IMR-90 (cell line): ENCODE results near the gene PSORS1C2. TPM values are rescaled to one million over a fixed set of nuclear protein-coding genes. Genes with fewer than 3 reads are reported as not detected.

Source experiments
- ATAC-seq: fragments of 200-7000 bp; cut with Tn5 transposase; 2 replicates; pipeline ENCODE4 v1.9.1; 2020; ENCODE audit warnings: low read depth, mild to moderate bottlenecking, moderate library complexity
- BruUV-seq: library from RNA; stranded (reverse); fragments of 400-500 nt; replicated peaks from 2 replicates; lab custom pipeline; 2021; lab: Mats Ljungman, UMichigan
- CTCF ChIA-PET: fragments of 300-600 bp; formaldehyde crosslinking; extraction: SDS; loops from one replicate; lab custom pipeline; 2021; ENCODE audit warnings: antibody characterized with exemption; lab: Yijun Ruan, JAX
- POLR2A ChIA-PET: fragments of 300-600 bp; sonication (Branson Sonifier 250); formaldehyde crosslinking; loops from one replicate; lab custom pipeline; 2022; ENCODE audit warnings: antibody characterized with exemption; ENCODE audit not compliant: unreplicated experiment; lab: Charles Lee
- DNase-seq: peaks from one replicate; pipeline ENCODE4 v3.0.0; 2013
- H2AFZ ChIP-seq: replicated peaks from 2 replicates; pipeline ENCODE3; 2013; ENCODE audit warnings: low read length, mild to moderate bottlenecking; ENCODE audit not compliant: poor library complexity
- H2AK5ac ChIP-seq: 2 replicates; pipeline ENCODE4 v1.6.1; 2013; ENCODE audit warnings: low read depth, low read length, inconsistent platforms
- H2AK9ac ChIP-seq: replicated peaks from 2 replicates; pipeline ENCODE3; 2013; ENCODE audit warnings: mild to moderate bottlenecking, low read depth, low read length, moderate library complexity; ENCODE audit not compliant: poor library complexity
- H2BK120ac ChIP-seq: 2 replicates; pipeline ENCODE4 v1.6.1; 2013; ENCODE audit warnings: low read depth, low read length, inconsistent platforms
- H2BK15ac ChIP-seq: 3 replicates; pipeline ENCODE4 v1.6.1; 2013; ENCODE audit warnings: low read depth, low read length, inconsistent platforms
- H2BK20ac ChIP-seq: 2 replicates; pipeline ENCODE4 v1.6.1; 2013; ENCODE audit warnings: low read depth, mild to moderate bottlenecking, inconsistent platforms, low read length, moderate library complexity
- H2BK5ac ChIP-seq: 2 replicates; pipeline ENCODE4 v1.6.1; 2013; ENCODE audit warnings: mild to moderate bottlenecking, low read depth, low read length, inconsistent platforms; ENCODE audit not compliant: poor library complexity, severe bottlenecking
- H3K14ac ChIP-seq: replicated peaks from 2 replicates; pipeline ENCODE4 v1.6.1; 2013; ENCODE audit warnings: low read depth, low read length, inconsistent platforms
- H3K18ac ChIP-seq: 2 replicates; pipeline ENCODE4 v1.6.1; 2013; ENCODE audit warnings: low read depth, low read length, control low read depth
- H3K23ac ChIP-seq: 2 replicates; pipeline ENCODE4 v1.6.1; 2013; ENCODE audit warnings: low read depth, low read length, inconsistent platforms
- H3K27ac ChIP-seq: 2 replicates; pipeline ENCODE4 v1.5.1; 2013; ENCODE audit warnings: mild to moderate bottlenecking, control low read depth, low read length; ENCODE audit not compliant: insufficient read depth
- H3K27me3 ChIP-seq: 2 replicates; pipeline ENCODE4 v1.6.1; 2013; ENCODE audit warnings: low read length; ENCODE audit not compliant: control insufficient read depth, insufficient read depth
- H3K36me3 ChIP-seq: 2 replicates; pipeline ENCODE4 v1.6.1; 2013; ENCODE audit warnings: low read length, mixed read lengths; ENCODE audit not compliant: control insufficient read depth, insufficient read depth
- H3K4ac ChIP-seq: 2 replicates; pipeline ENCODE4 v1.6.1; 2013; ENCODE audit warnings: low read depth, low read length, inconsistent platforms
- H3K4me1 ChIP-seq: 2 replicates; pipeline ENCODE4 v1.6.1; 2013; ENCODE audit warnings: low read length, mixed read lengths; ENCODE audit not compliant: control insufficient read depth, insufficient read depth
- H3K4me2 ChIP-seq: 2 replicates; pipeline ENCODE4 v1.6.1; 2013; ENCODE audit warnings: low read depth, mild to moderate bottlenecking, control low read depth, low read length, moderate library complexity
- H3K4me3 ChIP-seq: 2 replicates; pipeline ENCODE4 v1.5.1; 2013; ENCODE audit warnings: low read depth, mild to moderate bottlenecking, control low read depth, low read length, moderate library complexity; ENCODE audit not compliant: insufficient read depth
- H3K56ac ChIP-seq: 2 replicates; pipeline ENCODE4 v1.6.1; 2013; ENCODE audit warnings: low read length, inconsistent platforms; ENCODE audit not compliant: insufficient read depth; ENCODE audit errors: extremely low read depth
- H3K79me1 ChIP-seq, 2 experiments: 2 replicates each; pipeline ENCODE4 v1.6.1; 2013; ENCODE audit warnings: low read length in 2 of 2, inconsistent platforms in 1 of 2, low read depth in 1 of 2
- H3K9ac ChIP-seq: 2 replicates; pipeline ENCODE4 v1.6.1; 2013; ENCODE audit warnings: low read depth, low read length, control low read depth
- H3K9me1 ChIP-seq: 2 replicates; pipeline ENCODE4 v1.6.1; 2013; ENCODE audit warnings: low read length, inconsistent platforms; ENCODE audit not compliant: insufficient read depth
- H3K9me3 ChIP-seq: 2 replicates; pipeline ENCODE4 v1.6.1; 2013; ENCODE audit warnings: low read length; ENCODE audit not compliant: control insufficient read depth, insufficient read depth
- H4K20me1 ChIP-seq: 2 replicates; pipeline ENCODE4 v1.6.1; 2013; ENCODE audit warnings: low read length, inconsistent platforms; ENCODE audit not compliant: insufficient read depth
- H4K5ac ChIP-seq: 2 replicates; pipeline ENCODE4 v1.6.1; 2013; ENCODE audit warnings: mild to moderate bottlenecking, low read depth, low read length, control low read depth
- H4K8ac ChIP-seq, 2 experiments: 2 replicates each; pipeline ENCODE4 v1.6.1; 2013; ENCODE audit warnings: low read depth in 2 of 2, low read length in 2 of 2, control low read depth in 1 of 2, inconsistent platforms in 1 of 2
- H4K91ac ChIP-seq: 2 replicates; pipeline ENCODE4 v1.6.1; 2013; ENCODE audit warnings: low read depth, low read length, inconsistent platforms; ENCODE audit not compliant: insufficient read depth
- ELK1 ChIP-seq: fragments of 150-350 bp; IDR thresholded peaks from 2 replicates; pipeline ENCODE4 v1.6.1; 2016; ENCODE audit warnings: low read depth, mild to moderate bottlenecking, low read length, moderate library complexity, borderline replicate concordance
- FOS ChIP-seq: fragments of 150-350 bp; IDR thresholded peaks from 2 replicates; pipeline ENCODE4 v1.6.1; 2016; ENCODE audit warnings: low read depth, low read length
- MAFK ChIP-seq: IDR thresholded peaks from 2 replicates; pipeline ENCODE4 v1.6.1; 2012; ENCODE audit warnings: low read depth, low read length, improper control_type of control experiment
- MAZ ChIP-seq: IDR thresholded peaks from 2 replicates; pipeline ENCODE4 v1.6.1; 2012; ENCODE audit warnings: low read depth, mild to moderate bottlenecking, low read length, improper control_type of control experiment, moderate library complexity, borderline replicate concordance
- MXI1 ChIP-seq: IDR thresholded peaks from 2 replicates; pipeline ENCODE4 v1.6.1; 2012; ENCODE audit warnings: low read depth, mild to moderate bottlenecking, low read length, moderate library complexity, borderline replicate concordance
- NFE2L2 ChIP-seq: fragments of 150-350 bp; IDR thresholded peaks from 2 replicates; pipeline ENCODE4 v1.6.1; 2016; ENCODE audit warnings: low read depth, mild to moderate bottlenecking, low read length
- RAD21 ChIP-seq: IDR thresholded peaks from 2 replicates; pipeline ENCODE4 v1.6.1; 2012; ENCODE audit warnings: low read length, improper control_type of control experiment
- RCOR1 ChIP-seq: IDR thresholded peaks from 2 replicates; pipeline ENCODE4 v1.6.1; 2012; ENCODE audit warnings: mild to moderate bottlenecking, low read length, improper control_type of control experiment; ENCODE audit not compliant: insufficient replicate concordance
- RFX5 ChIP-seq: IDR thresholded peaks from 2 replicates; pipeline ENCODE4 v1.8.0; 2012; ENCODE audit warnings: low read depth, mild to moderate bottlenecking, low read length, moderate library complexity
- WGBS, 2 experiments: methylation state at CpG; one replicate each; pipeline versions ENCODE4 v1.1.5 to v1.1.7; 2013; ENCODE audit warnings: missing lambda C conversion rate in 2 of 2; ENCODE audit not compliant: insufficient read length in 1 of 2; ENCODE audit errors: extremely low coverage in 2 of 2; 5-methylcytosine and 5-hydroxymethylcytosine counted together
- dilution Hi-C: fragments of 300-500 bp; cut with HindIII; formaldehyde crosslinking; loops from one replicate; pipeline ENCODE4 v1.14.3; 2018; ENCODE audit warnings: low sequenced_read_pairs; ENCODE audit not compliant: unreplicated experiment
- in situ Hi-C: fragments of 300-500 bp; cut with MboI; formaldehyde crosslinking; loops from 3 replicates; pipeline ENCODE4 v1.14.3; 2019; ENCODE audit warnings: low sequenced_read_pairs, inconsistent platforms, mixed read lengths
- intact Hi-C: fragments of 100-400 bp; cut with micrococcal nuclease; formaldehyde crosslinking; loops from 2 replicates; pipeline ENCODE4 v1.10.0; 2022
- polyA plus RNA-seq, 3 experiments: library from polyadenylated mRNA; depleted of rRNA; stranded (reverse); fragments of >200 nt; gene quantifications; 2 replicates each; pipeline ENCODE4 v1.2.3, GENCODE V29; 2012; ENCODE audit warnings: low replicate concordance in 1 of 3
- total RNA-seq: library from RNA; depleted of rRNA; stranded (reverse); fragments of >200 nt; gene quantifications from 2 replicates; pipeline ENCODE4 v1.2.3, GENCODE V29; 2012
- TF ChIP-seq, protein P1 (sequence below): fragments of 150-350 bp; IDR thresholded peaks from 2 replicates; pipeline ENCODE4 v1.6.1; 2017; ENCODE audit warnings: mild to moderate bottlenecking, antibody characterized with exemption, low read length, low read depth
- TF ChIP-seq, protein P2 (sequence below): conservative IDR thresholded peaks from 2 replicates; pipeline ENCODE4 v1.5.1; 2012; ENCODE audit warnings: mild to moderate bottlenecking, low read depth, low read length, improper control_type of control experiment

The PSORS1C2 gene
- total and polyA plus RNA-seq, 2 of the 4 experiments (the other 2 are of a cell fraction), result not detected

DNA sequence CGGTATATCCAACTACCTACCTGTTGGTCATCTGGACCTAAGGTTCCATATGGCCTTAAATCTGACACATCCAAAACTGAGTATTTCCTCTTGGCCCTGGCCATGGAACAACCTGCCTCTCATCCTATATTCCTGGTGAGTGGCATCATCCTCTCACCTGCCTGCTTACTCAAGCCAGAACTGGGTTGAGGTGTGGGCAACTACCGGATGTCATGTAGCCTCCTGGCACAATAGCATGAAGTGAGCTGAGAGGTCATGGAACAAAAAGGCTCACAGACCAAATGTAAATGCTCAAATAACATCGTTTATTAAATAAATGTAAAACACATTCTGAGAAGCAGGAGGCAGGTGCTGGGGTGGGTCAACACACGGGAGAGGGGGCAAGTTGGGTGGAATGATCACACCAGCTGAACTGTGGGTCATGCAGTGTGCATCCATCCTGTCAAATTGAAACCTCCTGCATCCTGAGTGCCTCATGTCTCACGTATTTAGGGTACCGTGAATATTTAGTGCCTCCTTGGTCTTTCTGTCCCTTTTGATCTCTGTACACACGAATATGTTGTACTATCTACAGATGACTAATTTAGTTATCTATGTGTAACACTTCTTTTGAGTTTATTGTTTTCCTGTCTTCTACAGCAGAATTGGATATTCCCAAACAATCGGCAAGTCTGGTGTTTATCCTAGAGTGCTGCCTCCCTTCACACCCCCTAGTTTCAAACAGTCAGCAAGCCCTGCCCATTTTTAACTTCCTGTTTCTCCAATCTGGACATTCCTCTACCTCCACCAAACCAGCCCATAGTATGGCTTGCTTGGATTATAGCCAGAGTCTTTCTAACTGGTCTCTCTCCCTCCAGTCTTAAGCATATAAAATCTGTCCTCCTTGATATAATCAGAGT lies 39.5 kb upstream of the PSORS1C2 start (continued):
- TF ChIP-seq NFE2L2, result no peak

DNA sequence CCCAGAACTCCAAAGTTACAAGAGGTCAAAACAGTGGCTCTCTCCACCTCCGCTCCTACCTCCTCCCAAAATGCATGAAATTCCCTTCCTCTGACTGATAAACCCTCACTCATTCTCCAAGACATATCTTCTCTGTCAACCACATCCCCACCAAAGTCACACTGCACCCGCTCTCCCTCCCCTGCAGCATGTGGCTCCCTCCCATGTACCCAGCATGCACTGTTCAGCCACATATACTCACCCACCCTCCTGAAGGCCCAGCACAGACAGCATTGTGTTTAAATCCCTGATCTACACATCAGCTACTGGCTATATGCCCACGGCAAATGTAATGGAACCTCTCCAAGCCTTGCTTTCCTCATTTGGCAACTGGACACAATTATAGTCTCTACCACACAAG lies 37.1 kb upstream of the PSORS1C2 start:
- WGBS, 2 experiments, result no CpG with 5 or more reads among the region's 3 CpGs
- no peak overlapping the region for H3K9ac ChIP-seq
- no TSS peak for BruUV-seq
- TF ChIP-seq ELK1 (no peak), MAFK (no peak), MXI1 (no peak), MAZ (no peak; the same call in 1 of the 2 replicates), RFX5 (no peak), RCOR1 (no peak), FOS (no peak), RAD21 (no peak)
- TF ChIP-seq, protein P1, sequence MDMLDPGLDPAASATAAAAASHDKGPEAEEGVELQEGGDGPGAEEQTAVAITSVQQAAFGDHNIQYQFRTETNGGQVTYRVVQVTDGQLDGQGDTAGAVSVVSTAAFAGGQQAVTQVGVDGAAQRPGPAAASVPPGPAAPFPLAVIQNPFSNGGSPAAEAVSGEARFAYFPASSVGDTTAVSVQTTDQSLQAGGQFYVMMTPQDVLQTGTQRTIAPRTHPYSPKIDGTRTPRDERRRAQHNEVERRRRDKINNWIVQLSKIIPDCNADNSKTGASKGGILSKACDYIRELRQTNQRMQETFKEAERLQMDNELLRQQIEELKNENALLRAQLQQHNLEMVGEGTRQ, result no peak
- TF ChIP-seq, protein P2, sequence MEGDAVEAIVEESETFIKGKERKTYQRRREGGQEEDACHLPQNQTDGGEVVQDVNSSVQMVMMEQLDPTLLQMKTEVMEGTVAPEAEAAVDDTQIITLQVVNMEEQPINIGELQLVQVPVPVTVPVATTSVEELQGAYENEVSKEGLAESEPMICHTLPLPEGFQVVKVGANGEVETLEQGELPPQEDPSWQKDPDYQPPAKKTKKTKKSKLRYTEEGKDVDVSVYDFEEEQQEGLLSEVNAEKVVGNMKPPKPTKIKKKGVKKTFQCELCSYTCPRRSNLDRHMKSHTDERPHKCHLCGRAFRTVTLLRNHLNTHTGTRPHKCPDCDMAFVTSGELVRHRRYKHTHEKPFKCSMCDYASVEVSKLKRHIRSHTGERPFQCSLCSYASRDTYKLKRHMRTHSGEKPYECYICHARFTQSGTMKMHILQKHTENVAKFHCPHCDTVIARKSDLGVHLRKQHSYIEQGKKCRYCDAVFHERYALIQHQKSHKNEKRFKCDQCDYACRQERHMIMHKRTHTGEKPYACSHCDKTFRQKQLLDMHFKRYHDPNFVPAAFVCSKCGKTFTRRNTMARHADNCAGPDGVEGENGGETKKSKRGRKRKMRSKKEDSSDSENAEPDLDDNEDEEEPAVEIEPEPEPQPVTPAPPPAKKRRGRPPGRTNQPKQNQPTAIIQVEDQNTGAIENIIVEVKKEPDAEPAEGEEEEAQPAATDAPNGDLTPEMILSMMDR, result no peak

More for the DNA sequence above, 37.1 kb upstream of the PSORS1C2 start:
- no peak overlapping the region for H3K56ac ChIP-seq
- H3K14ac ChIP-seq, result no peak overlapping the region; the same call in 1 of the 2 replicates
- H3K23ac ChIP-seq, result no peak overlapping the region; the same call in 1 of the 2 replicates
- dilution Hi-C loops, result no loop called here
- H3K27me3 ChIP-seq, result no peaks in the 10 kb centered on the region
- H4K5ac ChIP-seq, result no peak overlapping the region
- H2BK20ac ChIP-seq, result no peak overlapping the region
- no peaks in the 10 kb centered on the region for H4K20me1 ChIP-seq
- intact Hi-C loops, result no loop called here
- peaks cover 11% of the 10 kb centered on the region; the same call in 1 of the 2 replicates for H3K9me1 ChIP-seq
- no peak overlapping the region for H3K18ac ChIP-seq
- no peaks in the 10 kb centered on the region for H3K36me3 ChIP-seq
- no peak overlapping the region for H2BK5ac ChIP-seq
- H4K91ac ChIP-seq, result peak overlapping the region; percentile 23; the same call in 1 of the 2 replicates
- no peak overlapping the region for H3K4me3 ChIP-seq
- no peak overlapping the region for H2AK9ac ChIP-seq
- H3K4me1 ChIP-seq, result peaks cover 8% of the 10 kb centered on the region
- ATAC-seq, result peak; percentile 83
- peak overlapping the region in 1 of 2 experiments; percentile 72; a peak in 3 of 4 replicates for H4K8ac ChIP-seq
- H3K27ac ChIP-seq, result no peak overlapping the region
- POLR2A ChIA-PET, result no interaction called here
- H2BK15ac ChIP-seq, result 0 out of 3 replicates have a peak overlapping the region, but pooled peaks have one; percentile 25
- DNase-seq, result peak; percentile 69
- peak overlapping the region; percentile 81 for H2AFZ ChIP-seq
- H3K79me1 ChIP-seq, result no peaks in the 10 kb centered on the region
- H2BK120ac ChIP-seq, result peak overlapping the region; percentile 32; the same call in 1 of the 2 replicates
- CTCF ChIA-PET, result interaction anchor here (0.5 kb wide), 1 partner anchor 311 kb away, joined by 3 read pairs; no protein-coding TSS in a partner anchor
- in situ Hi-C loops, result no loop called here
- H3K4me2 ChIP-seq, result no peak overlapping the region
- H2AK5ac ChIP-seq, result no peak overlapping the region
- H3K9me3 ChIP-seq, result no peaks in the 10 kb centered on the region
- H3K4ac ChIP-seq, result peak overlapping the region; percentile 50
